Esophagus (tissue), 2 donors: ENCODE results near the gene BCAS3. TPM values are rescaled to one million over a fixed set of nuclear protein-coding genes. Genes with fewer than 3 reads are reported as not detected.
"Not testable (repeated sequence)": the region's sequence is repeated elsewhere in the genome, so short reads cannot be mapped to it uniquely, and the experiment has no call there.

Experiments
- H3K27ac ChIP-seq, 2 donors: one replicate each; pipeline ENCODE4 v1.5.1; 2013; ENCODE audit warnings: low read depth in 2 of 2, mild to moderate bottlenecking in 2 of 2, inconsistent platforms in 1 of 2, low read length in 1 of 2, moderate library complexity in 1 of 2
- H3K27me3 ChIP-seq, 2 donors: one replicate each; pipeline ENCODE4 v1.6.1; 2013; ENCODE audit warnings: low read length in 2 of 2, control low read depth in 1 of 2, mild to moderate bottlenecking in 1 of 2; ENCODE audit not compliant: insufficient read depth in 2 of 2, control insufficient read depth in 1 of 2
- H3K36me3 ChIP-seq, 2 donors: one replicate each; pipeline ENCODE4 v1.6.1; 2013; ENCODE audit warnings: low read length in 1 of 2; ENCODE audit not compliant: control insufficient read depth in 2 of 2, insufficient read depth in 2 of 2
- H3K4me1 ChIP-seq, 2 donors: one replicate each; pipeline ENCODE4 v1.6.1; 2013; ENCODE audit warnings: low read length in 1 of 2; ENCODE audit not compliant: control insufficient read depth in 2 of 2, insufficient read depth in 2 of 2
- H3K4me3 ChIP-seq, 2 donors: one replicate each; pipeline ENCODE4 v1.5.1; 2013; ENCODE audit warnings: low read length in 2 of 2, mild to moderate bottlenecking in 2 of 2, low read depth in 1 of 2, moderate library complexity in 1 of 2
- H3K9me3 ChIP-seq, 2 donors: one replicate each; pipeline ENCODE4 v1.6.1; 2013; ENCODE audit warnings: mild to moderate bottlenecking in 2 of 2, low read depth in 1 of 2, low read length in 1 of 2, moderate library complexity in 1 of 2; ENCODE audit not compliant: control insufficient read depth in 2 of 2, insufficient read depth in 1 of 2
- WGBS, 2 donors: extraction: QIAGEN DNeasy Blood & Tissue Kit; methylation state at CpG; one replicate each; pipeline ENCODE4 v1.1.7; 2013; 5-methylcytosine and 5-hydroxymethylcytosine counted together
- polyA plus RNA-seq, 2 donors: library from polyadenylated mRNA; stranded (reverse); fragments of 200-250 nt; gene quantifications; one replicate each; pipeline ENCODE4 v1.2.3, GENCODE V29; 2013
- donor health status: healthy with polysubstance abuse.
- donor health status: Bipolar disorder and iron deficiency.

The BCAS3 gene
- polyA plus RNA-seq, 2 donors: 4.7 to 6.6 TPM

DNA sequence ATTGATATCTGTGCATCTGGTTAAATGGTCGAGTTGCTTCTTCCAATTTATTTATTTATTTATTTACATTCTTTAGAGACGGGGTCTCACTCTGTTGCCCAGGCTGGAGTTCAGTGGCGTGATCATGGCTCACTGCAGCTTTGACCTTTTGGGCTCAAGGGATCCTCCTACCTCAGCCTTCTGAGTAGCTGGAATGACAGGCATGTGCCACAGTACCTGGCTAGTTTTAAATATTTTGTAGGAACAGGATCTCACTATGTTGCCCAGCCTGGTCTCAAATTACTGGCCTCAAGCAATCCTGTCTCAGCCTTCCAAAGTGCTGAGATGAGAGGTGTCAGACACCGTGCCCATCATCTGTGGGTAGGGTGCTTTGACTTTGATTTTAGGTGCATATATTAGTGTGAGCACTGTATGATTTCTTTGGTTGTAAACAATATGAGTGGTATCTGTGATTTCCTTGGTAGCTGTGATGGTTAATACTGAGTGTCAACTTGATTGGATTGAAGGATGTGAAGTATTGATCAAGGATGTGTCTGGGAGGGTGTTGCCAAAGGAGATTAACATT is 90.2 kb downstream of the BCAS3 start:
- Histone ChIP-seq H3K4me1 (no peaks in the 10 kb centered on the region), H3K36me3 (peaks cover 0 to 2% of the 10 kb centered on the region in 2 donors), H3K27ac (no peak overlapping the region), H3K27me3 (no peaks in the 10 kb centered on the region), H3K9me3 (peaks cover 0 to 4% of the 10 kb centered on the region in 2 donors), H3K4me3 (no peak overlapping the region)
- WGBS, 2 donors: 90 to 96% methylated on average over 4 of the region's 4 CpGs

DNA sequence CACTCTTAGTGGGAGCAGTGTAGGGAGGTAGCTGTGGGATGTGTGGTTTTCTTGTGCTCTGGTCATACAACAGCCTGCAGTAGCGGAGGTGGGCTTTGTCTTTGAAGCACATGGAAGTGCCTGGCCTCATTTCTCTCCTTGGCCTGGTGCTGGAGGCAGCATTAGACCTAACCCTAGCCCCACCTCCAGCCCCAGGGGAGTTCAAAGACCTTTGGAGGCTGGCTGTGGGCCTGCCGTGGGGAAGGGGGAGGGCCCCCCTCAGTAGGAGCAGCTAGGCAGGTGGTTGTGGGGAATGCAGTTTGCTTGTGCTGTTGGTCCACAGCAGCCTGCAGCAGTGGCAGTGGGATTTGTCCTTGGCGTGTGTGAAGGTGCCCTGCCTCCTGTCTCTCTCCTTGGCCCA is 91.7 kb downstream of the BCAS3 start:
- Histone ChIP-seq H3K27me3 (no peaks in the 10 kb centered on the region), H3K9me3 (peaks cover 0 to 4% of the 10 kb centered on the region in 2 donors), H3K4me1 (no peaks in the 10 kb centered on the region), H3K27ac (no peak overlapping the region), H3K4me3 (no peak overlapping the region), H3K36me3 (peaks cover 0 to 2% of the 10 kb centered on the region in 2 donors)
- WGBS, 2 donors: 76 to 88% methylated on average over 2 to 3 of the region's 3 CpGs

DNA sequence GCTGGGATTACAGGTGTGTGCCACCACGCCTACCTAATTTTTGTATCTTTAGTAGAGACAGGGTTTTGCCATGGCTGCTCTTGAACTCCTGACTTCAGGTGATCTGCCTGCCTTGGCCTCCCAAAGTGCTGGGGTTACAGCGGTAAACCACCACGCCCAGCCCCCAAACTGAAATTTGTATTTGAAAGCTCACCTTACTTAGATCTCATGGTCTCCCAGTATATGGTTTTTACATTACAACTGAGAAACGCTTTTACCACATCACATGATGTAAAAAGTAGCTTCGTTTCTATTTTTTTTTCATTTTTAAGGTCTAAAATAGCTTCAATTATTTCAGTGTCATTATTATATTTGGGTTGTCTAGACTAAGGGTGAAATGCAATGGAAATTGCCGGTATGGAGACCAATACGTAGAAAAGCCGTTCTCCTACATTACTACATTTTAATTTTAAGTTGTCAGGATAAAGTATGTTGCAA is 93.3 kb downstream of the BCAS3 start:
- WGBS, 2 donors: 95 to 97% methylated on average over 8 of the region's 8 CpGs
- no peaks in the 10 kb centered on the region for H3K27me3 ChIP-seq

DNA sequence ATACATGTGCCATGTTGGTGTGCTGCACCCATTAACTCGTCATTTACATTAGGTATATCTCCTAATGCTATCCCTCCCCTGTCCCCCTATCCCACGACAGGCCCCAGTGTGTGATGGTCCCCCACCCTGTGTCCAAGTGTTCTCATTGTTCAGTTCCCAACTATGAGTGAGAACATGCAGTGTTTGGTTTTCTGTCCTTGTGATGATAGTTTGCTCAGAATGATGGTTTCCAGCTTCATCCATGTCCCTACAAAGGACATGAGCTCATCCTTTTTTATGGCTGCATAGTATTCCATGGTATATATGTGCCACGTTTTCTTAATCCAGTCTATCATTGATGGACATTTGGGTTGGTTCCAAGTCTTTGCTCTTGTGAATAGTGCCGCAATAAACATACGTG is 94.0 kb downstream of the BCAS3 start:
- 73 to 95% methylated on average over 4 to 5 of the region's 5 CpGs for WGBS, 2 donors
- H3K36me3 ChIP-seq: not testable (repeated sequence)

More for the DNA sequence above, 93.3 kb downstream of the BCAS3 start:
- Histone ChIP-seq H3K36me3 (peaks cover 0 to 2% of the 10 kb centered on the region in 2 donors), H3K4me1 (no peaks in the 10 kb centered on the region), H3K9me3 (peaks cover 0 to 4% of the 10 kb centered on the region in 2 donors), H3K27ac (no peak overlapping the region), H3K4me3 (no peak overlapping the region)

GRCh38 chr17:60773552-60773951 is 95.9 kb downstream of the BCAS3 start:
- H3K36me3 ChIP-seq: no peaks in the 10 kb centered on the region
- WGBS, 2 donors: 94 to 95% methylated on average over 7 of the region's 7 CpGs
- H3K27me3 ChIP-seq: no peaks in the 10 kb centered on the region
- H3K4me3 ChIP-seq: no peak overlapping the region
- H3K9me3 ChIP-seq: no peaks in the 10 kb centered on the region
- H3K4me1 ChIP-seq: no peaks in the 10 kb centered on the region
- H3K27ac ChIP-seq: no peak overlapping the region

More for the DNA sequence above, 94.0 kb downstream of the BCAS3 start:
- H3K9me3 ChIP-seq, H3K4me1 ChIP-seq, H3K27ac ChIP-seq, H3K27me3 ChIP-seq, H3K4me3 ChIP-seq: not testable (repeated sequence)

GRCh38 chr17:60781880-60782412 is 104.3 kb downstream of the BCAS3 start:
- H3K9me3 ChIP-seq: no peaks in the 10 kb centered on the region
- H3K27me3 ChIP-seq: no peaks in the 10 kb centered on the region
- no peaks in the 10 kb centered on the region for H3K4me1 ChIP-seq
- H3K36me3 ChIP-seq: no peaks in the 10 kb centered on the region
- no peak overlapping the region for H3K27ac ChIP-seq
- no peak overlapping the region for H3K4me3 ChIP-seq

GRCh38 chr17:60782742-60783141 is 105.1 kb downstream of the BCAS3 start:
- Histone ChIP-seq H3K4me3 (no peak overlapping the region), H3K4me1 (no peaks in the 10 kb centered on the region), H3K27me3 (no peaks in the 10 kb centered on the region), H3K36me3 (no peaks in the 10 kb centered on the region), H3K27ac (no peak overlapping the region), H3K9me3 (no peaks in the 10 kb centered on the region)
- WGBS, 2 donors: 87 to 93% methylated on average over 3 of the region's 3 CpGs

GRCh38 chr17:60790205-60790604 is 112.6 kb downstream of the BCAS3 start:
- Histone ChIP-seq H3K36me3 (no peaks in the 10 kb centered on the region), H3K27me3 (no peaks in the 10 kb centered on the region), H3K4me3 (no peak overlapping the region), H3K9me3 (no peaks in the 10 kb centered on the region), H3K27ac (no peak overlapping the region), H3K4me1 (no peaks in the 10 kb centered on the region)

DNA sequence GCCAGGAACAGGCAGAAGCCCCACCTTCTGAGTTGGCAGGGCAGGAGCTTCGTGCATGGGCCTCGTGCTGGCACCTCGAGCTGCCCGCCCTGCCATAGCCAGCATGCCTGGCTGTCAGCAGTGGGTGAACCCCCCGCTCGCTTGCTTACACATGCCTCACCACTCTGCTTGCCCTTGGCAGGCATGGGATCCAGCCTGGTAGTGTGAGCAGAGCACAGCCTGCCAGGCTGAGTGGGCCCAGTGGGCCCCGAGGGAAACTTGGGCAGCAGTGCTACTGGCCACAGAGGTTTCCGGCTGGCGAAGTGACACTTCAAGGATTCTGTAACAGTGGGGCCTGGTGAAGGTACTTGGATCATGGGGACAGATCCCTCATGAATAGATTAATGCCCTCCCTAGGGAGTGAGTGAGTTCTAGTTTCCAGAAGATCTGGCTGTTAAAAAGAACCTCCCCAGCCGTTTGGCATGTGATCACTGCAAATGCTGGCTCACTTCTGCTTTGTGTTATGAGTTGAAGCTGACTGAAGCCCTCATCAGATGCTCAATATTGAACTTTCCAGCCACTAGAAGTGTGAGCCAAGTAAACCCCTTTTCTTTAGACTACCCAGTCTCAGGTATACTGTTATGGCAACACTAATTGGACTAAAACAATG is 114.7 kb downstream of the BCAS3 start:
- Histone ChIP-seq H3K27me3 (no peaks in the 10 kb centered on the region), H3K27ac (no peak overlapping the region), H3K9me3 (no peaks in the 10 kb centered on the region), H3K36me3 (no peaks in the 10 kb centered on the region), H3K4me1 (no peaks in the 10 kb centered on the region), H3K4me3 (no peak overlapping the region)
- 78 to 91% methylated on average over 10 of the region's 10 CpGs for WGBS, 2 donors

- H3K4me3 ChIP-seq: no peak overlapping the region
- no peaks in the 10 kb centered on the region for H3K27me3 ChIP-seq
- H3K9me3 ChIP-seq: no peaks in the 10 kb centered on the region
- 71 to 76% methylated on average over 8 of the region's 8 CpGs for WGBS, 2 donors
- no peaks in the 10 kb centered on the region for H3K36me3 ChIP-seq
- no peak overlapping the region for H3K27ac ChIP-seq
- no peaks in the 10 kb centered on the region for H3K4me1 ChIP-seq
Measured at GRCh38 chr17:60798576-60798975, 120.9 kb downstream of the BCAS3 start.
